PFSK-1 (cell line): ENCODE data around the gene CUL9.

ENCODE experiments used
- FOXP2 ChIP-seq: optimal IDR thresholded peaks from 2 replicates; pipeline ENCODE3; 2011; ENCODE audit warnings: borderline replicate concordance, control low read depth, inconsistent platforms; ENCODE audit not compliant: insufficient read depth; ENCODE audit errors: extremely low read length, extremely low read depth
- POLR2AphosphoS5 ChIP-seq: IDR thresholded peaks from 2 replicates; pipeline ENCODE4 v1.6.1; 2012; ENCODE audit warnings: low read depth, mild to moderate bottlenecking, control low read depth, low read length, moderate library complexity
- SIN3A ChIP-seq: IDR thresholded peaks from 2 replicates; pipeline ENCODE4 v1.6.1; 2012; ENCODE audit warnings: mild to moderate bottlenecking, low read length, moderate library complexity, borderline replicate concordance; ENCODE audit not compliant: insufficient read depth
- TAF1 ChIP-seq: IDR thresholded peaks from 2 replicates; pipeline ENCODE4 v1.6.1; 2012; ENCODE audit warnings: low read length, control low read depth, borderline replicate concordance; ENCODE audit not compliant: insufficient read depth
- TF ChIP-seq, protein P1 (sequence below), 2 experiments: IDR thresholded peaks; 2 replicates each; pipeline versions ENCODE4 v1.6.1 to v1.8.0; 2011 to 2012; ENCODE audit warnings: low read depth in 2 of 2, low read length in 2 of 2, control low read depth in 1 of 2, inconsistent platforms in 1 of 2, mild to moderate bottlenecking in 1 of 2, moderate library complexity in 1 of 2; ENCODE audit not compliant: insufficient read depth in 1 of 2

CUL9 gene

GRCh38 chr6:43143235-43144128 is 38.5 kb upstream of the CUL9 start:
- no peak for TF ChIP-seq SIN3A
- TF ChIP-seq, protein P1, sequence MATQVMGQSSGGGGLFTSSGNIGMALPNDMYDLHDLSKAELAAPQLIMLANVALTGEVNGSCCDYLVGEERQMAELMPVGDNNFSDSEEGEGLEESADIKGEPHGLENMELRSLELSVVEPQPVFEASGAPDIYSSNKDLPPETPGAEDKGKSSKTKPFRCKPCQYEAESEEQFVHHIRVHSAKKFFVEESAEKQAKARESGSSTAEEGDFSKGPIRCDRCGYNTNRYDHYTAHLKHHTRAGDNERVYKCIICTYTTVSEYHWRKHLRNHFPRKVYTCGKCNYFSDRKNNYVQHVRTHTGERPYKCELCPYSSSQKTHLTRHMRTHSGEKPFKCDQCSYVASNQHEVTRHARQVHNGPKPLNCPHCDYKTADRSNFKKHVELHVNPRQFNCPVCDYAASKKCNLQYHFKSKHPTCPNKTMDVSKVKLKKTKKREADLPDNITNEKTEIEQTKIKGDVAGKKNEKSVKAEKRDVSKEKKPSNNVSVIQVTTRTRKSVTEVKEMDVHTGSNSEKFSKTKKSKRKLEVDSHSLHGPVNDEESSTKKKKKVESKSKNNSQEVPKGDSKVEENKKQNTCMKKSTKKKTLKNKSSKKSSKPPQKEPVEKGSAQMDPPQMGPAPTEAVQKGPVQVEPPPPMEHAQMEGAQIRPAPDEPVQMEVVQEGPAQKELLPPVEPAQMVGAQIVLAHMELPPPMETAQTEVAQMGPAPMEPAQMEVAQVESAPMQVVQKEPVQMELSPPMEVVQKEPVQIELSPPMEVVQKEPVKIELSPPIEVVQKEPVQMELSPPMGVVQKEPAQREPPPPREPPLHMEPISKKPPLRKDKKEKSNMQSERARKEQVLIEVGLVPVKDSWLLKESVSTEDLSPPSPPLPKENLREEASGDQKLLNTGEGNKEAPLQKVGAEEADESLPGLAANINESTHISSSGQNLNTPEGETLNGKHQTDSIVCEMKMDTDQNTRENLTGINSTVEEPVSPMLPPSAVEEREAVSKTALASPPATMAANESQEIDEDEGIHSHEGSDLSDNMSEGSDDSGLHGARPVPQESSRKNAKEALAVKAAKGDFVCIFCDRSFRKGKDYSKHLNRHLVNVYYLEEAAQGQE (IDR thresholded peaks at IDR 0.05; ENCODE audit: insufficient read depth in 1 of 2, low read depth in 2 of 2, low read length in 2 of 2) = no peak
- TF ChIP-seq FOXP2 = peak; percentile 88
- TF ChIP-seq TAF1 = no peak
- TF ChIP-seq POLR2AphosphoS5 = peak; percentile 36; the same call in 1 of the 2 replicates

DNA sequence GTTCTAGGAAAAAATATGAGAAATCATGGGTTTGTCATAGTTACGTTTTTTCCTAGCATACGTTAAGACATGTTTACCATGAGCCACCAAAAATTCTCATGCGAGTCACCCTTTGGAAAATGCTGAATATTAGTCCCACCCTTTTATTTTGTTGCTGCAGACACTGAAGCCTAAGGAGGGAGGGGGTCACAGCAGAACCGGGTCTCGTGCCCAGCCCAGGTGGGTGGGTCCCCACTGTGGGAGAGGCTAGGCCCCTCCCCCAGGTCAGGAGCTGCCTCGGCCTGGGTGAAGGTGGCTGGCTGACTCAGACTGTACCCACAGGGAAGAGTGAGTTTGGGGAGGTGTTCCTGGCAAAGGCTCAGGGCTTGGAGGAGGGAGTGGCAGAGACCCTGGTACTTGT is 37.1 kb upstream of the CUL9 start:
- TF ChIP-seq POLR2AphosphoS5 (no peak), TAF1 (no peak), SIN3A (no peak), FOXP2 (no peak)
- TF ChIP-seq, protein P1 (IDR thresholded peaks at IDR 0.05; ENCODE audit: insufficient read depth in 1 of 2, low read depth in 2 of 2, low read length in 2 of 2) = no peak

DNA sequence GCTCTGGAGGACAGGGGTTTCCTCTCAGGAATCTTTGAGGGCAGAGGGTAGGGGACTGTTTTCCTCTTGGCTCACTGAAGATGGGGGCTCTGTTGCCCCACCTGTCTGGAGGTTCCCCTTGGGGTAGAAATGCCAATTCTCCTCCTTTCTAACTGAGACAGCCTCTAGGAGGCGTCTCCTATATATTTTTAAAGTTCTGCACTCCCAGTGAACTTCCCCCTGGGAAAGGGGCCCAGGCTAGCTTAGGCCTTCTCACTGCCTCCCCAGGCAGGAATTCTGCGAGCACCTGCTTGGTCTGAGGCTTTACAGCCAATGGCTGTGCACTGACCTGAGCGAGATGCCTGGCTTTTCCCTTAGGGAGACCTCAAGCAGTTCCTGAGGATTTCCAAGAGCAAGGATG is 35.7 kb upstream of the CUL9 start:
- TF ChIP-seq SIN3A (no peak), POLR2AphosphoS5 (no peak), TAF1 (no peak), FOXP2 (no peak)
- TF ChIP-seq, protein P1 (IDR thresholded peaks at IDR 0.05; ENCODE audit: insufficient read depth in 1 of 2, low read depth in 2 of 2, low read length in 2 of 2) = no peak

GRCh38 chr6:43146709-43147688 is 35.0 kb upstream of the CUL9 start:
- TF ChIP-seq, protein P1 (IDR thresholded peaks at IDR 0.05; ENCODE audit: insufficient read depth in 1 of 2, low read depth in 2 of 2, low read length in 2 of 2) = no peak
- TF ChIP-seq FOXP2 (no peak), SIN3A (no peak)
